CD8-positive, alpha-beta memory T cell (primary cell): ENCODE results near the gene SBK3. TPM values are rescaled to one million over a fixed set of nuclear protein-coding genes. Genes with fewer than 3 reads are reported as not detected.
"Not testable (repeated sequence)": the region's sequence is repeated elsewhere in the genome, so short reads cannot be mapped to it uniquely, and the experiment has no call there.

ENCODE experiments used
- CTCF ChIA-PET: fragments of 350-600 bp; sonication (Branson Sonifier 250); formaldehyde crosslinking; loops from one replicate; lab custom pipeline; 2021; ENCODE audit warnings: antibody characterized with exemption; lab: Charles Lee
- POLR2A ChIA-PET: fragments of 350-600 bp; sonication (Branson Sonifier 250); formaldehyde crosslinking; loops from one replicate; lab custom pipeline; 2021; ENCODE audit warnings: antibody characterized with exemption; lab: Charles Lee
- DNase-seq, 5 donors: peaks; one replicate each; pipeline versions ENCODE4 v3.0.0 to v3.0.0-alpha.2; 2020 to 2022; ENCODE audit warnings: mixed read lengths in 1 of 5
- H3K27ac ChIP-seq: one replicate; pipeline ENCODE4 v1.7.0; 2013; ENCODE audit warnings: low read depth, mild to moderate bottlenecking, low read length, moderate library complexity
- H3K27me3 ChIP-seq: 2 replicates; pipeline ENCODE4 v1.7.0; 2013; ENCODE audit warnings: low read length, mild to moderate bottlenecking; ENCODE audit not compliant: insufficient read depth, poor library complexity, severe bottlenecking
- H3K36me3 ChIP-seq: 2 replicates; pipeline ENCODE4 v1.7.0; 2013; ENCODE audit warnings: mild to moderate bottlenecking, low read length, moderate library complexity; ENCODE audit not compliant: insufficient read depth
- H3K4me1 ChIP-seq: 2 replicates; pipeline ENCODE4 v1.7.0; 2013; ENCODE audit warnings: mild to moderate bottlenecking, low read length, moderate library complexity; ENCODE audit not compliant: insufficient read depth
- H3K4me3 ChIP-seq: 2 replicates; pipeline ENCODE4 v1.7.0; 2013; ENCODE audit warnings: mild to moderate bottlenecking, low read length
- H3K9me3 ChIP-seq: 2 replicates; pipeline ENCODE4 v1.7.0; 2013; ENCODE audit warnings: mild to moderate bottlenecking, low read length
- H3K27ac Mint-ChIP-seq, 8 donors: one replicate each; pipeline ENCODE4 v1.8.0; 2020 to 2021; ENCODE audit warnings: mixed read lengths in 8 of 8, mild to moderate bottlenecking in 6 of 8, inconsistent platforms in 3 of 8, moderate library complexity in 3 of 8
- H3K27me3 Mint-ChIP-seq, 2 donors: one replicate each; pipeline ENCODE4 v1.8.0; 2020 to 2021; ENCODE audit warnings: mixed read lengths in 2 of 2, mild to moderate bottlenecking in 1 of 2, moderate library complexity in 1 of 2
- H3K36me3 Mint-ChIP-seq, 3 donors: one replicate each; pipeline ENCODE4 v1.8.0; 2020 to 2021; ENCODE audit warnings: mixed read lengths in 3 of 3, inconsistent platforms in 1 of 3, mild to moderate bottlenecking in 1 of 3
- H3K4me1 Mint-ChIP-seq, 3 donors: one replicate each; pipeline ENCODE4 v1.8.0; 2020 to 2021; ENCODE audit warnings: mixed read lengths in 3 of 3, inconsistent platforms in 1 of 3, mild to moderate bottlenecking in 1 of 3
- H3K4me3 Mint-ChIP-seq, 7 donors: one replicate each; pipeline ENCODE4 v1.8.0; 2020 to 2021; ENCODE audit warnings: mixed read lengths in 7 of 7, mild to moderate bottlenecking in 6 of 7, moderate library complexity in 4 of 7, inconsistent platforms in 2 of 7
- H3K9me3 Mint-ChIP-seq, 5 donors: one replicate each; pipeline ENCODE4 v1.8.0; 2020 to 2022; ENCODE audit warnings: mixed read lengths in 5 of 5, mild to moderate bottlenecking in 3 of 5, moderate library complexity in 2 of 5, inconsistent platforms in 1 of 5
- polyA plus RNA-seq: library from polyadenylated mRNA; unstranded; fragments of 300-500 nt; fragmentation: Illumina TruSeq; gene quantifications from one replicate; pipeline ENCODE4 v1.2.3, GENCODE V29; 2021
- total RNA-seq, 2 experiments: library from RNA; stranded (reverse); gene quantifications; one replicate each; pipeline ENCODE4 v1.2.3, GENCODE V29; 2021

The SBK3 gene
- total and polyA plus RNA-seq, 3 experiments from 2014 or later = not detected

DNA sequence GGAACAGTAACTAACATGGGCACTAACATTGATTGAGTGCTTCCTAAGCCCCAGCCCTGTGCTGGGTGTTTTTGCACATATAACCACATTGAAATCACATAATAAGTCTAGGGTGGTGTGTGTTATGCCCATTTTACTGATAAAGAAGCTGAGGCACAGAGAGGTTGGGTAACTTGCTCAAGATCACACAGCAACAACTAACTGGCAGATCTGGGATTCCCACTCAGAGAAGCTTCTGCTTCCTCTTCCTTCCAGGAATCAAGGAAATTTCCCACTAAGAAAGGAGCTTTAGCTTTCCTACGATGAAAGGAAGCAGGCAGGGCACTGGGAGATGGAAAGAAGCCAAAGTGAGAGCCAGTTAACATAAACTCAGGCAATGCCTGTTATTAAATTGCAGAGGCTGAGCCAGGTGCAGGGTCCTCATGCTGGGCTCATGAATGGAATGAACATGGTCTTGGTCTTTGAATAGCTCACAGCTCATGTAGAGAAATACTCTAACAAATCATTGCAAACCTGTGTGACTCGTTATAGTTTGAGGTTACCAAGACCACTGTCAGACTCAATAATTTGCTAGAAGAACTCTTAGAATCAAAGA, 47.0 kb downstream of the SBK3 start:
- peaks cover 0 to 3% of the 10 kb centered on the region in 2 donors for H3K27me3 Mint-ChIP-seq
- H3K9me3 Mint-ChIP-seq = no peaks in the 10 kb centered on the region
- Histone ChIP-seq H3K4me1 (peaks cover 2% of the 10 kb centered on the region), H3K4me3 (no peak overlapping the region), H3K27me3 (no peaks in the 10 kb centered on the region), H3K27ac (no peak overlapping the region), H3K9me3 (no peaks in the 10 kb centered on the region), H3K36me3 (no peaks in the 10 kb centered on the region)
- no peak for DNase-seq
- peak overlapping the region in 1 of 8 donors; percentile 36 for H3K27ac Mint-ChIP-seq
- ChIA-PET CTCF (interaction anchor here (1.0 to 1.2 kb wide), 2 partner anchors 31 to 199 kb away, joined by 3 to 4 read pairs; no protein-coding TSS in a partner anchor), POLR2A (no interaction called here)
- H3K36me3 Mint-ChIP-seq = peaks cover 0 to 3% (median 0%) of the 10 kb centered on the region in 3 donors
- H3K4me3 Mint-ChIP-seq = no peak overlapping the region
- H3K4me1 Mint-ChIP-seq = peaks cover 4 to 10% (median 6%) of the 10 kb centered on the region in 3 donors

DNA sequence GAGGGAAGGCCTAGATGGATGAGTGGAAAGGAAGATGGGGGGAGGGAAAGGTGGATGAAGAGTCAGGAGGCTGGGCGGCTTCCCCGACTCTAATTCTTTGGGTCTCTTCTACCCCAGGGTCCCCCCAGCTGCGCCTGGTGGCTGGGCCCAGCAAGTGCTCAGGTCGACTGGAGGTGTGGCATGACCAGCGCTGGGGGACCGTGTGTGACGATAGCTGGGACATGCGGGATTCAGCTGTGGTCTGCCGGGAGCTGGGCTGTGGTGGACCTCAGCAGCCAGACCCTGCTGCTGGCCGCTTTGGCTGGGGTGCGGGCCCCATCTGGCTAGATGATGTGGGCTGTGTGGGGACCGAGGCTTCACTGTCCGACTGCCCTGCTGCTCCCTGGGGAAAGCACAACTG, 47.6 kb downstream of the SBK3 start:
- Mint-ChIP-seq H3K9me3 (no peaks in the 10 kb centered on the region), H3K4me3 (no peak overlapping the region), H3K27me3 (peaks cover 3 to 4% of the 10 kb centered on the region in 2 donors), H3K27ac (peak overlapping the region in 3 of 8 donors; percentile 20 to 79 (median 47)), H3K4me1 (peaks cover 0 to 5% (median 3%) of the 10 kb centered on the region in 3 donors), H3K36me3 (peaks cover 0 to 3% (median 0%) of the 10 kb centered on the region in 3 donors)
- H3K4me1 ChIP-seq = no peaks in the 10 kb centered on the region
- H3K36me3 ChIP-seq = no peaks in the 10 kb centered on the region
- CTCF ChIA-PET = interaction anchor here (1.2 kb wide), 1 partner anchor 30 kb away, joined by 4 read pairs; no protein-coding TSS in a partner anchor
- POLR2A ChIA-PET = no interaction called here
- no peaks in the 10 kb centered on the region for H3K9me3 ChIP-seq
- H3K27me3 ChIP-seq = no peaks in the 10 kb centered on the region
- H3K4me3 ChIP-seq = no peak overlapping the region
- H3K27ac ChIP-seq = no peak overlapping the region
- DNase-seq = no peak

DNA sequence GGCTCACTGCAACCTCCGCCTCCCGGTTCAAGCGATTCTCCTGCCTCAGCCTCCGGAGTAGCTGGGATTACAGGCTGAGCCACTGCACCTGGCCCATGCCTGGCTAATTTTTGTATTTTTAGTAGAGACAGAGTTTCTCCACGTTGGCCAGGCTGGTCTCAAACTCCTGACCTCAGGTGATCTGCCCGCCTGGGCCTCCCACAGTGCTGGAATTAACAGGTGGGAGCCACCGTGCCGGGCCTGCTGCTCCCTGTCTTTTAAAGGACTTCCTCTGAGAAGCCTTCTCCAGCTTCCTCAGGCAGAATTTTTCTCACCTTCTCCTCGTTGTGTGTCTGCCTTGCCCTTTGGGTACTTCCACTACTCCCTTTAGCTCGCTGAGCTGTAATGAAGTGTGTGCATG, 48.5 kb downstream of the SBK3 start:
- H3K9me3 Mint-ChIP-seq, DNase-seq, H3K36me3 Mint-ChIP-seq, H3K4me3 ChIP-seq, H3K27me3 Mint-ChIP-seq, H3K4me1 Mint-ChIP-seq, H3K27me3 ChIP-seq, POLR2A ChIA-PET, H3K27ac ChIP-seq, H3K36me3 ChIP-seq, H3K9me3 ChIP-seq, H3K4me1 ChIP-seq: not testable (repeated sequence)
- peak overlapping the region in 1 of 7 donors; percentile 37 for H3K4me3 Mint-ChIP-seq
- H3K27ac Mint-ChIP-seq = peak overlapping the region in 2 of 8 donors; percentile 38 to 68
- CTCF ChIA-PET = interaction anchor here (2.2 kb wide), 1 partner anchor 29 kb away, joined by 9 read pairs; no protein-coding TSS in a partner anchor

DNA sequence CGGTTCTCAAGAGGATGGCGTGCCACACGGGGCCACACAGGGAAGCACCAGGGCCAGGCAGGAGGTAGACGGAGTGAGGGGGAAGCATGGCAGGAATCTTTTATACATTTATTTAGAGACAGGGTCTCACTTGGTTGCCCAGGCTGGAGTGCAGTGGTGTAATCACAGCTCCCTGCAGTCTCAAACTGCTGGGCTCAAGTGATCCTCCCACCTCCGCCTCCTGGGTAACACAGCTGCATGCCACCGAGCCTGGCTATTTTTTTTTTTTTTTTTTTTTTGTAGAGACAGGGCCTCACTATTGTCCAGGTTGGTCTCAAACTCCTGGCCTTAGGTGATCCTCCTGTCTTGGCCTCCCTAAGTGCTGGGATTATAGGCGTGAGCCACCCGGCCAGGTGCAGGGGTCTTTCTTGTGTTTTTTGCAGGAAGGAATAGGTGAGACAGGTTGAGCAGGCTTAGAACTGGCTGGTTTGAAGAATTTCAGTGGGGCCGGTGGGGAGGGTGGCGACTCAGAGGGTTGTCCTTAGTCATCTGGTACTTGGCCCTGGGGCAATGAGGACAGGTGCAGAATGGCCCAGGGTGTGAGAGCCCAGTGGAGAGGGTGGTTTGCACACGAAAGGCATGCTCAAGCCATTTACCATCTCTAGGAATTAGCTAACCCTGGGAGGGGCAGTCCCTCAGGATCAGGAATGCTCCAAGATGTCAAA, 49.5 kb downstream of the SBK3 start:
- peak overlapping the region in 1 of 8 donors; percentile 73 for H3K27ac Mint-ChIP-seq
- no peaks in the 10 kb centered on the region for H3K9me3 Mint-ChIP-seq
- H3K4me3 ChIP-seq = no peak overlapping the region
- H3K36me3 ChIP-seq = no peaks in the 10 kb centered on the region
- no peaks in the 10 kb centered on the region for H3K9me3 ChIP-seq
- no peaks in the 10 kb centered on the region for H3K4me1 ChIP-seq
- CTCF ChIA-PET = interaction anchor here (2.2 kb wide), 2 partner anchors 8 to 28 kb away, joined by 9 to 12 read pairs; no protein-coding TSS in a partner anchor
- no peak overlapping the region for H3K4me3 Mint-ChIP-seq
- no peak overlapping the region for H3K27ac ChIP-seq
- peaks cover 5 to 12% of the 10 kb centered on the region in 2 donors for H3K27me3 Mint-ChIP-seq
- no peaks in the 10 kb centered on the region for H3K4me1 Mint-ChIP-seq
- H3K27me3 ChIP-seq = no peaks in the 10 kb centered on the region
- H3K36me3 Mint-ChIP-seq = no peaks in the 10 kb centered on the region
- POLR2A ChIA-PET = no interaction called here
- DNase-seq = no peak

DNA sequence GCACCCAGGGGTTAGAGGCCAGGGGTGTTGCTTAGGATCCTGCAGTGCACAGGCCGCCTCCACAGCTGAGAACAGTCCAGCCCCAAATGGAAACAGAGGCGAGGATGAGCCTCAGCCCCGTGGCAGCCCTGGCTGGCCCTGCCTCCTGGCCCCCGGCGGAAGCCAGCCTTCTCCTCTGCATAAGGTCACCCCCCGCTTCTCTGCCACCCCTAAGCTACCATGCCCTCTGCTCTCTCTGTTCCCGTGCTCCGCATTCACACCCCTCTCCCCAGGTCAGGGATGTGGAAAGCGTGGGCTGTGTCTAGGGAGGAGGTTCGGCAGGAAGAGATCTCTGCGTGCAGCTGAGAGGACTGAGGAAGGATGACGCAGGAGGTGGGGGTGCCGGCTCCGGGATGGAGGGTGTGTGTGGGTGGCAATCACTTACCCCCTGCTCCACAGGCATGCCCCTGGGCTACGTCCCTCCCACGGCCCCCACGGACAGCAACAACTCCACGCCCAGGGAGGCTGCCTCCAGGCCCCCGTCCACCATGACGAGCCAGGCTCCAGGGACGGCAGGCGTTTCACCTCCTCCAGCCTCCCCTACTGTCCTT, 51.1 kb downstream of the SBK3 start:
- Histone ChIP-seq H3K9me3 (no peaks in the 10 kb centered on the region), H3K4me1 (no peaks in the 10 kb centered on the region), H3K4me3 (no peak overlapping the region), H3K27ac (no peak overlapping the region), H3K36me3 (no peaks in the 10 kb centered on the region), H3K27me3 (no peaks in the 10 kb centered on the region)
- Mint-ChIP-seq H3K36me3 (no peaks in the 10 kb centered on the region), H3K4me1 (no peaks in the 10 kb centered on the region), H3K4me3 (peak overlapping the region in 5 of 7 donors; percentile 53 to 80 (median 70)), H3K27ac (no peak overlapping the region), H3K9me3 (no peaks in the 10 kb centered on the region), H3K27me3 (peaks cover 5 to 12% of the 10 kb centered on the region in 2 donors)
- no peak for DNase-seq
- ChIA-PET POLR2A (no interaction called here), CTCF (interaction anchor here (0.5 to 2.2 kb wide), 4 partner anchors 10 to 291 kb away, joined by 3 to 12 read pairs (median 6); no protein-coding TSS in a partner anchor)

- Histone ChIP-seq H3K27me3 (no peaks in the 10 kb centered on the region), H3K9me3 (no peaks in the 10 kb centered on the region), H3K27ac (no peak overlapping the region), H3K4me3 (no peak overlapping the region), H3K36me3 (no peaks in the 10 kb centered on the region), H3K4me1 (no peaks in the 10 kb centered on the region)
- POLR2A ChIA-PET = no interaction called here
- DNase-seq = no peak
- no peaks in the 10 kb centered on the region for H3K36me3 Mint-ChIP-seq
- H3K4me1 Mint-ChIP-seq = no peaks in the 10 kb centered on the region
- no peak overlapping the region for H3K27ac Mint-ChIP-seq
- peaks cover 5 to 12% of the 10 kb centered on the region in 2 donors for H3K27me3 Mint-ChIP-seq
- no peaks in the 10 kb centered on the region for H3K9me3 Mint-ChIP-seq
- CTCF ChIA-PET = interaction anchor here (0.5 to 2.2 kb wide), 3 partner anchors 10 to 291 kb away, joined by 3 to 12 read pairs (median 4); no protein-coding TSS in a partner anchor
- H3K4me3 Mint-ChIP-seq = peak overlapping the region in 1 of 7 donors; percentile 53
Observed at GRCh38 chr19:55493645-55494171, 51.6 kb downstream of the SBK3 start.

- ChIA-PET CTCF (interaction anchor here (1.2 to 1.7 kb wide), 2 partner anchors 11 to 26 kb away, joined by 4 read pairs; no protein-coding TSS in a partner anchor), POLR2A (no interaction called here)
- Histone ChIP-seq H3K9me3 (no peaks in the 10 kb centered on the region), H3K4me3 (no peak overlapping the region), H3K27ac (no peak overlapping the region), H3K36me3 (no peaks in the 10 kb centered on the region), H3K4me1 (no peaks in the 10 kb centered on the region), H3K27me3 (no peaks in the 10 kb centered on the region)
- H3K27ac Mint-ChIP-seq = no peak overlapping the region
- no peaks in the 10 kb centered on the region for H3K4me1 Mint-ChIP-seq
- no peaks in the 10 kb centered on the region for H3K9me3 Mint-ChIP-seq
- no peak overlapping the region for H3K4me3 Mint-ChIP-seq
- H3K36me3 Mint-ChIP-seq = no peaks in the 10 kb centered on the region
- H3K27me3 Mint-ChIP-seq = peaks cover 5 to 12% of the 10 kb centered on the region in 2 donors
- no peak for DNase-seq
Observed at GRCh38 chr19:55493052-55493644, 52.2 kb downstream of the SBK3 start.
